Colonic mucosa (tissue), 4 donors: ENCODE data around the gene TTC29. TPM values are rescaled to one million over a fixed set of nuclear protein-coding genes. Genes with fewer than 3 reads are reported as not detected.
"Not testable (repeated sequence)": the region's sequence is repeated elsewhere in the genome, so short reads cannot be mapped to it uniquely, and the experiment has no call there.

Source experiments
- DNase-seq: peaks from one replicate; pipeline ENCODE4 v3.0.0-alpha.2; 2020
- H3K27ac ChIP-seq: fragments of 200-600 bp; one replicate; pipeline ENCODE4 v1.8.0; 2021
- H3K27me3 ChIP-seq: fragments of 200-600 bp; one replicate; pipeline ENCODE4 v1.8.0; 2021
- H3K36me3 ChIP-seq: fragments of 200-600 bp; one replicate; pipeline ENCODE4 v1.8.0; 2021
- H3K4me1 ChIP-seq: fragments of 200-600 bp; one replicate; pipeline ENCODE4 v1.8.0; 2021; ENCODE audit warnings: mild to moderate bottlenecking
- H3K4me3 ChIP-seq: fragments of 200-600 bp; one replicate; pipeline ENCODE4 v1.8.0; 2021
- H3K9ac ChIP-seq, 2 donors: one replicate each; pipeline ENCODE4 v1.7.0; 2013; ENCODE audit warnings: control low read depth in 2 of 2, low read depth in 2 of 2, low read length in 2 of 2
- H3K9me3 ChIP-seq: fragments of 200-600 bp; one replicate; pipeline ENCODE4 v1.8.0; 2021
- CTCF ChIP-seq: fragments of 200-600 bp; IDR thresholded peaks from one replicate; pipeline ENCODE4 v1.8.0; 2022; ENCODE audit warnings: antibody characterized with exemption, mild to moderate bottlenecking
- intact Hi-C: fragments of 100-400 bp; cut with DNase I; formaldehyde crosslinking; loops from one replicate; pipeline ENCODE4 v1.14.1; 2022
- total RNA-seq, 2 donors: library from RNA; stranded (reverse); fragmentation: NEBNext Ultra II Directional in 1 of 2; extraction: Animal tissue kit (Norgen Biotek cat#: 25700) in 1 of 2; gene quantifications; one replicate each; pipeline ENCODE4 v1.2.1, GENCODE V29; 2021
- donor health status: healthy.
- donor health status: DM: no; HTN: no; CAD: no.
- donor health status: DM: no; HTN: no; CAD: no.

The TTC29 gene
- total RNA-seq, 2 donors from 2014 or later: not detected

- DNase-seq: no peak
- intact Hi-C loops: no loop called here
- Histone ChIP-seq H3K27ac (no peak overlapping the region), H3K27me3 (no peaks in the 10 kb centered on the region), H3K36me3 (no peaks in the 10 kb centered on the region), H3K9me3 (no peaks in the 10 kb centered on the region), H3K9ac (no peak overlapping the region), H3K4me1 (no peaks in the 10 kb centered on the region), H3K4me3 (no peak overlapping the region)
- no peak for TF ChIP-seq CTCF
These were observed 112.1 kb downstream of the TTC29 start for GRCh38 chr4:146833530-146833929.

GRCh38 chr4:146822980-146823379, 122.7 kb downstream of the TTC29 start:
- H3K36me3 ChIP-seq, intact Hi-C loops, H3K27me3 ChIP-seq, H3K27ac ChIP-seq, DNase-seq, H3K4me3 ChIP-seq, H3K9ac ChIP-seq, H3K9me3 ChIP-seq, H3K4me1 ChIP-seq: not testable (repeated sequence)

- Histone ChIP-seq H3K9ac (no peak overlapping the region), H3K27me3 (no peaks in the 10 kb centered on the region)
- intact Hi-C loops: no loop called here
These were observed 130.9 kb downstream of the TTC29 start for GRCh38 chr4:146814750-146815149.

GRCh38 chr4:146795711-146796110, 150.0 kb downstream of the TTC29 start:
- intact Hi-C loops: no loop called here
- no peaks in the 10 kb centered on the region for H3K27me3 ChIP-seq
- no peak overlapping the region for H3K27ac ChIP-seq
- H3K9ac ChIP-seq: no peak overlapping the region
- no peaks in the 10 kb centered on the region for H3K4me1 ChIP-seq
- no peak overlapping the region for H3K4me3 ChIP-seq
- DNase-seq: no peak
- H3K9me3 ChIP-seq: no peaks in the 10 kb centered on the region
- no peaks in the 10 kb centered on the region for H3K36me3 ChIP-seq
- no peak for TF ChIP-seq CTCF

More at GRCh38 chr4:146814750-146815149, 130.9 kb downstream of the TTC29 start:
- no peaks in the 10 kb centered on the region for H3K36me3 ChIP-seq
- H3K4me3 ChIP-seq: no peak overlapping the region
- no peak overlapping the region for H3K27ac ChIP-seq
- H3K9me3 ChIP-seq: no peaks in the 10 kb centered on the region
- TF ChIP-seq CTCF: no peak
- DNase-seq: no peak
- H3K4me1 ChIP-seq: no peaks in the 10 kb centered on the region

GRCh38 chr4:146793727-146794126, 151.9 kb downstream of the TTC29 start:
- H3K4me1 ChIP-seq: no peaks in the 10 kb centered on the region
- intact Hi-C loops: no loop called here
- H3K9ac ChIP-seq: no peak overlapping the region
- H3K4me3 ChIP-seq: no peak overlapping the region
- H3K27ac ChIP-seq: no peak overlapping the region
- H3K27me3 ChIP-seq: no peaks in the 10 kb centered on the region
- H3K9me3 ChIP-seq: no peaks in the 10 kb centered on the region
- no peak for DNase-seq
- no peak for TF ChIP-seq CTCF
- H3K36me3 ChIP-seq: no peaks in the 10 kb centered on the region

GRCh38 chr4:146791439-146791838, 154.2 kb downstream of the TTC29 start:
- intact Hi-C loops: no loop called here
- Histone ChIP-seq H3K9ac (no peak overlapping the region), H3K4me1 (no peaks in the 10 kb centered on the region), H3K27ac (no peak overlapping the region), H3K9me3 (no peaks in the 10 kb centered on the region), H3K4me3 (no peak overlapping the region), H3K27me3 (no peaks in the 10 kb centered on the region), H3K36me3 (no peaks in the 10 kb centered on the region)
- no peak for TF ChIP-seq CTCF
- no peak for DNase-seq
